Neuronal stem cell (in vitro differentiated cells): ENCODE measurements around the gene LRRC2.

Source experiments
- DNase-seq: peaks from one replicate; pipeline ENCODE4 v3.0.0-alpha.2; 2013; ENCODE audit warnings: low spot score
- H2AFZ ChIP-seq: one replicate; pipeline ENCODE4 v1.6.1; 2013; ENCODE audit warnings: mild to moderate bottlenecking, low read length, inconsistent platforms
- H2AK5ac ChIP-seq: 2 replicates; pipeline ENCODE4 v1.6.1; 2013; ENCODE audit warnings: low read depth, mild to moderate bottlenecking, inconsistent platforms, low read length, moderate library complexity, mixed read lengths
- H2BK120ac ChIP-seq: 2 replicates; pipeline ENCODE4 v1.6.1; 2013; ENCODE audit warnings: low read depth, mild to moderate bottlenecking, inconsistent platforms, low read length, moderate library complexity, mixed read lengths
- H2BK12ac ChIP-seq: one replicate; pipeline ENCODE4 v1.6.1; 2013; ENCODE audit warnings: low read length, inconsistent platforms
- H2BK15ac ChIP-seq: 2 replicates; pipeline ENCODE4 v1.6.1; 2013; ENCODE audit warnings: mild to moderate bottlenecking, low read length, inconsistent platforms, mixed read lengths
- H2BK5ac ChIP-seq: one replicate; pipeline ENCODE4 v1.6.1; 2013; ENCODE audit warnings: inconsistent platforms, mild to moderate bottlenecking, low read length, moderate library complexity
- H3K14ac ChIP-seq: one replicate; pipeline ENCODE4 v1.6.1; 2013; ENCODE audit warnings: low read length, inconsistent platforms
- H3K18ac ChIP-seq: 2 replicates; pipeline ENCODE4 v1.6.1; 2013; ENCODE audit warnings: low read length, inconsistent platforms
- H3K23ac ChIP-seq: 2 replicates; pipeline ENCODE4 v1.6.1; 2013; ENCODE audit warnings: low read depth, mild to moderate bottlenecking, mixed read lengths, low read length, inconsistent platforms; ENCODE audit not compliant: poor library complexity
- H3K27ac ChIP-seq: replicated peaks from 3 replicates; pipeline ENCODE4 v1.5.1; 2013; ENCODE audit warnings: low read length, inconsistent platforms
- H3K27me3 ChIP-seq, 3 experiments: 2 replicates each; pipeline ENCODE4 v1.6.1; 2013; ENCODE audit warnings: low read length in 3 of 3, mild to moderate bottlenecking in 2 of 3, inconsistent platforms in 1 of 3, low read depth in 1 of 3, mixed read lengths in 1 of 3, moderate library complexity in 1 of 3; ENCODE audit not compliant: control insufficient read depth in 3 of 3, insufficient read depth in 3 of 3
- H3K36me3 ChIP-seq, 2 donors: replicated peaks in 1 of 2; 2 replicates each; pipeline ENCODE4 v1.6.1; 2013; ENCODE audit warnings: low read length in 2 of 2; ENCODE audit not compliant: control insufficient read depth in 2 of 2, insufficient read depth in 2 of 2
- H3K4ac ChIP-seq: 2 replicates; pipeline ENCODE4 v1.6.1; 2013; ENCODE audit warnings: inconsistent platforms, mild to moderate bottlenecking, low read length, moderate library complexity
- H3K4me1 ChIP-seq, 2 donors: 1 replicate in 1 of 2; 2 replicates in 1 of 2; pipeline ENCODE4 v1.6.1; 2013; ENCODE audit warnings: low read length in 2 of 2, low read depth in 1 of 2; ENCODE audit not compliant: control insufficient read depth in 2 of 2, insufficient read depth in 1 of 2
- H3K4me2 ChIP-seq: one replicate; pipeline ENCODE4 v1.6.1; 2013; ENCODE audit warnings: mild to moderate bottlenecking, low read length, inconsistent platforms; ENCODE audit not compliant: insufficient read depth, poor library complexity, severe bottlenecking
- H3K4me3 ChIP-seq, 2 donors: 2 replicates each; pipeline ENCODE4 v1.5.1; 2013; ENCODE audit warnings: low read length in 2 of 2, mild to moderate bottlenecking in 2 of 2, inconsistent platforms in 1 of 2, moderate library complexity in 1 of 2
- H3K79me1 ChIP-seq: one replicate; pipeline ENCODE4 v1.6.1; 2013; ENCODE audit warnings: low read depth, mild to moderate bottlenecking, inconsistent platforms, low read length, moderate library complexity
- H3K9ac ChIP-seq: one replicate; pipeline ENCODE4 v1.6.1; 2013; ENCODE audit warnings: mild to moderate bottlenecking, low read depth, low read length, inconsistent platforms; ENCODE audit not compliant: poor library complexity
- H3K9me3 ChIP-seq, 2 donors: replicated peaks in 1 of 2; 2 replicates each; pipeline versions ENCODE3 to v1.6.1; 2013; ENCODE audit warnings: low read length in 2 of 2, mild to moderate bottlenecking in 2 of 2, inconsistent platforms in 1 of 2, low read depth in 1 of 2, mixed read lengths in 1 of 2, moderate library complexity in 1 of 2; ENCODE audit not compliant: control insufficient read depth in 2 of 2, insufficient read depth in 1 of 2
- H4K8ac ChIP-seq: one replicate; pipeline ENCODE4 v1.6.1; 2013; ENCODE audit warnings: low read depth, mild to moderate bottlenecking, inconsistent platforms, low read length, moderate library complexity
- H4K91ac ChIP-seq: one replicate; pipeline ENCODE4 v1.6.1; 2013; ENCODE audit warnings: low read length, low read depth, mild to moderate bottlenecking, inconsistent platforms; ENCODE audit not compliant: poor library complexity
- WGBS, 2 donors: extraction: QIAGEN DNeasy Blood & Tissue Kit; methylation state at CpG; one replicate each; pipeline ENCODE4 v1.1.7; 2013; ENCODE audit warnings: missing lambda C conversion rate in 2 of 2, mixed read lengths in 1 of 2; ENCODE audit not compliant: insufficient read length in 2 of 2, insufficient replicate concordance in 1 of 2; ENCODE audit errors: extremely low coverage in 2 of 2; 5-methylcytosine and 5-hydroxymethylcytosine counted together

Gene LRRC2

GRCh38 chr3:46546896-46547440 lies 19.1 kb downstream of the LRRC2 start:
- no CpG with 5 or more reads among the region's 1 CpG for WGBS, 2 donors
- H3K4me3 ChIP-seq = no peak overlapping the region
- no peak overlapping the region for H3K14ac ChIP-seq
- no peak overlapping the region for H2BK120ac ChIP-seq
- H2AK5ac ChIP-seq = no peak overlapping the region
- H3K23ac ChIP-seq = peak overlapping the region; percentile 18
- H3K4me2 ChIP-seq = no peak overlapping the region
- H2AFZ ChIP-seq = no peak overlapping the region
- H2BK12ac ChIP-seq = no peak overlapping the region
- H3K9ac ChIP-seq = no peak overlapping the region
- no peak overlapping the region for H3K4ac ChIP-seq
- H2BK15ac ChIP-seq = no peak overlapping the region
- H4K8ac ChIP-seq = no peak overlapping the region
- H3K36me3 ChIP-seq = no peaks in the 10 kb centered on the region
- no peaks in the 10 kb centered on the region for H3K79me1 ChIP-seq
- no peak overlapping the region for H3K27ac ChIP-seq
- H3K27me3 ChIP-seq = no peaks in the 10 kb centered on the region
- no peaks in the 10 kb centered on the region for H3K9me3 ChIP-seq
- no peak for DNase-seq
- H3K18ac ChIP-seq = no peak overlapping the region
- H2BK5ac ChIP-seq = no peak overlapping the region
- H4K91ac ChIP-seq = no peak overlapping the region
- H3K4me1 ChIP-seq = no peaks in the 10 kb centered on the region

DNA sequence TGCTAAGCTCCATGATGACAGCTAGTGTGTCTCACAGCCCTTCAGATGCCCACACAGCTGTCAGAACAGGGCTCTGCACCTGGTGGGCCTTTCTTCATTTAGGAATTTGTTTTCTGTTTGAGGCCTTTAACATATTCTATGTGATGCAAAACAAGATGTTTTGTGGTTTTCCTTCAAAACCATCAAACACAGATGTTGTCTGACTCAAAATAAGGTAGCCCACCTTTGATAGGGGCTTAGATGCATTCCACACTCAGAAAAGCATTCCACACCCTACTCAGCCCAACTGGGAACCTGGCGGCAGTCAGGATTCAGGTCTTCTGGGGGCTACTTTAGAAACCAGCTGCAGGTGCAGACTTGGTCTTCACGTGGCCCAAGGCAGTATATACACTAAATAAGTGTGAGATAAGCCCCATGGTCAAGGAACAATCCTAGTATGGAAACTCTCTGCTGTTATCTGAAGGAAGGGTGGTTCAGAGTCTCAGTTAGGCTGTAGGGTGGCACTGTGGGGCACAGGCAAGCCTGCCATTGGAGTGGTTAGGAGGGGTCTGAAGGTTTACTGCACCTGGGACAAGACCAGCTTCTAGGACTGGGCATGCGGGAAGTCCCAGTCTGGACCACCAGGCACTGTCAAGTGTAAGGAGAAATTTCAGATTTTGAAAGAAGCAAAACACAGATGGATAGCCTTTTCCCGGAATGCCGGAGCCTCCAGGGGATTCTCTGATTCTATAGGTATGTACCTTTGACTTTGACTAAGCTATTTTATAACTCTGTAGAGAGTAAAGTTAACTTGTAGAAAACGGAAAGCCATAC lies 20.1 kb downstream of the LRRC2 start:
- no peaks in the 10 kb centered on the region for H3K79me1 ChIP-seq
- no peak for DNase-seq
- H3K9me3 ChIP-seq = no peaks in the 10 kb centered on the region
- no peak overlapping the region for H3K23ac ChIP-seq
- no peak overlapping the region for H2BK12ac ChIP-seq
- H3K4me1 ChIP-seq = no peaks in the 10 kb centered on the region
- H2BK5ac ChIP-seq = no peak overlapping the region
- WGBS, 2 donors = no CpG with 5 or more reads among the region's 6 CpGs
- no peak overlapping the region for H3K4ac ChIP-seq
- H3K27me3 ChIP-seq = no peaks in the 10 kb centered on the region
- no peak overlapping the region for H3K18ac ChIP-seq
- no peak overlapping the region for H3K14ac ChIP-seq
- no peak overlapping the region for H4K91ac ChIP-seq
- H3K36me3 ChIP-seq = no peaks in the 10 kb centered on the region
- H4K8ac ChIP-seq = no peak overlapping the region
- H2AK5ac ChIP-seq = no peak overlapping the region
- H2BK15ac ChIP-seq = no peak overlapping the region
- H3K4me3 ChIP-seq = no peak overlapping the region
- no peak overlapping the region for H2BK120ac ChIP-seq
- no peak overlapping the region for H2AFZ ChIP-seq
- H3K4me2 ChIP-seq = peak overlapping the region; percentile 26
- H3K27ac ChIP-seq = no peak overlapping the region
- no peak overlapping the region for H3K9ac ChIP-seq

DNA sequence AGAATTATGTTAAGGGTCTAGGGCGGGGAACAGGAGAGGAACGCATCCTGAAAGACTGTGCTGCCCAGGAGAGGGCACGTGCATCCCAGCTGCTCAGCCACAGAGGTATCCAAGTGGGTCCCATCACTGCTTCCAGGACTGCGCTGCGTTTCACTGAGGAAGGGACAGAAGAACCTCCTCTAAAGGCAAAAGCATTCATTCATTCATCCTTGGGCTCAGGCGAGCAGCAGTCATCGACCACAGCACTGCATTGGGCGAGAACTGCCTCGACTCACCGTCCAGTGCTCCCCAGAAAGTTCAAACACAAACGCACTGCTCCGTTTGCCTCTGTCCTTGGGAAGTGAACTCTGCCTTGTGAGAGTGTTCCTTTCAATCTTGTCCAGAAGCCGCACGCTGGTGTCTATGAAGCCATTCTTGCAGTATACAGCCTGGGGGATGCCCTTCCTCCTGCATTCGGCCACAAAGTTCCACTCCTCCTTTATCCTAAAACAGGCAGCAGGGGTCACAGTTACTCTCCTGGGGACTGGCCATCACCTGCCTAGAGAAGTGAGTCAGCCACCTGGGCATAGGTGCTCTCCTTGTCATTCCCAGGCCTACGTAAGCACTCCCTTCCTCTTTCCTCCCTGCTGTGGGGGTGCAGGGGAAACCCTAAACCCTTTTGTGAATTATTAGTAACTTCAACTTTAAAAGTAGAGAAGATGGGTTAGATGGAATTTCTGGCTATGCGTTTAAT lies 21.2 kb downstream of the LRRC2 start:
- H3K4me1 ChIP-seq = no peaks in the 10 kb centered on the region
- no CpG with 5 or more reads among the region's 17 CpGs for WGBS, 2 donors
- H3K27me3 ChIP-seq = no peaks in the 10 kb centered on the region
- no peak overlapping the region for H3K4ac ChIP-seq
- no peak overlapping the region for H2BK12ac ChIP-seq
- no peak overlapping the region for H3K27ac ChIP-seq
- H3K4me2 ChIP-seq = no peak overlapping the region
- peak overlapping the region; percentile 17 for H3K23ac ChIP-seq
- H3K9me3 ChIP-seq = no peaks in the 10 kb centered on the region
- H3K4me3 ChIP-seq = no peak overlapping the region
- H2AFZ ChIP-seq = no peak overlapping the region
- H4K8ac ChIP-seq = no peak overlapping the region
- no peak overlapping the region for H2BK120ac ChIP-seq
- no peak overlapping the region for H2BK5ac ChIP-seq
- H3K9ac ChIP-seq = no peak overlapping the region
- H4K91ac ChIP-seq = no peak overlapping the region
- no peak overlapping the region for H3K18ac ChIP-seq
- H3K14ac ChIP-seq = no peak overlapping the region
- no peaks in the 10 kb centered on the region for H3K79me1 ChIP-seq
- H2BK15ac ChIP-seq = no peak overlapping the region
- no peak for DNase-seq
- no peaks in the 10 kb centered on the region for H3K36me3 ChIP-seq
- no peak overlapping the region for H2AK5ac ChIP-seq

- H3K14ac ChIP-seq = no peak overlapping the region
- no CpG with 5 or more reads among the region's 5 CpGs for WGBS, 2 donors
- H2BK5ac ChIP-seq = no peak overlapping the region
- no peaks in the 10 kb centered on the region for H3K9me3 ChIP-seq
- DNase-seq = no peak
- H3K4ac ChIP-seq = no peak overlapping the region
- no peak overlapping the region for H3K4me2 ChIP-seq
- no peak overlapping the region for H2AFZ ChIP-seq
- no peaks in the 10 kb centered on the region for H3K27me3 ChIP-seq
- no peak overlapping the region for H2BK15ac ChIP-seq
- H3K23ac ChIP-seq = peak overlapping the region; percentile 8
- no peak overlapping the region for H3K9ac ChIP-seq
- no peak overlapping the region for H3K27ac ChIP-seq
- no peak overlapping the region for H2BK120ac ChIP-seq
- no peak overlapping the region for H2BK12ac ChIP-seq
- H3K18ac ChIP-seq = no peak overlapping the region
- no peak overlapping the region for H4K91ac ChIP-seq
- H3K4me3 ChIP-seq = no peak overlapping the region
- H2AK5ac ChIP-seq = no peak overlapping the region
- no peaks in the 10 kb centered on the region for H3K79me1 ChIP-seq
- no peaks in the 10 kb centered on the region for H3K36me3 ChIP-seq
- no peak overlapping the region for H4K8ac ChIP-seq
- H3K4me1 ChIP-seq = no peaks in the 10 kb centered on the region
Observed at GRCh38 chr3:46542801-46543201, 23.3 kb downstream of the LRRC2 start.
